Muscle layer of duodenum (tissue), 2 donors: ENCODE measurements around the gene ADGRA1.
"Not testable (repeated sequence)": the region's sequence is repeated elsewhere in the genome, so short reads cannot be mapped to it uniquely, and the experiment has no call there.

Experiments
- H3K27ac ChIP-seq: one replicate; pipeline ENCODE4 v1.7.0; 2013; ENCODE audit warnings: mild to moderate bottlenecking, low read length
- H3K27me3 ChIP-seq: one replicate; pipeline ENCODE4 v1.7.0; 2013; ENCODE audit warnings: low read depth, mild to moderate bottlenecking, control low read depth, low read length
- H3K36me3 ChIP-seq, 2 donors: one replicate each; pipeline ENCODE4 v1.7.0; 2013; ENCODE audit warnings: low read length in 2 of 2, control low read depth in 1 of 2, mild to moderate bottlenecking in 1 of 2; ENCODE audit not compliant: insufficient read depth in 2 of 2, control insufficient read depth in 1 of 2
- H3K4me1 ChIP-seq, 2 donors: one replicate each; pipeline ENCODE4 v1.7.0; 2013; ENCODE audit warnings: low read length in 2 of 2, mild to moderate bottlenecking in 2 of 2, control low read depth in 1 of 2, moderate library complexity in 1 of 2; ENCODE audit not compliant: insufficient read depth in 2 of 2, control insufficient read depth in 1 of 2
- H3K4me3 ChIP-seq, 2 donors: one replicate each; pipeline ENCODE4 v1.7.0; 2013; ENCODE audit warnings: low read length in 2 of 2, low read depth in 1 of 2, mild to moderate bottlenecking in 1 of 2
- H3K9me3 ChIP-seq, 2 donors: one replicate each; pipeline ENCODE4 v1.7.0; 2013; ENCODE audit warnings: low read length in 2 of 2, control low read depth in 1 of 2, mild to moderate bottlenecking in 1 of 2; ENCODE audit not compliant: control insufficient read depth in 1 of 2
- donor health status: healthy.

The ADGRA1 gene

DNA sequence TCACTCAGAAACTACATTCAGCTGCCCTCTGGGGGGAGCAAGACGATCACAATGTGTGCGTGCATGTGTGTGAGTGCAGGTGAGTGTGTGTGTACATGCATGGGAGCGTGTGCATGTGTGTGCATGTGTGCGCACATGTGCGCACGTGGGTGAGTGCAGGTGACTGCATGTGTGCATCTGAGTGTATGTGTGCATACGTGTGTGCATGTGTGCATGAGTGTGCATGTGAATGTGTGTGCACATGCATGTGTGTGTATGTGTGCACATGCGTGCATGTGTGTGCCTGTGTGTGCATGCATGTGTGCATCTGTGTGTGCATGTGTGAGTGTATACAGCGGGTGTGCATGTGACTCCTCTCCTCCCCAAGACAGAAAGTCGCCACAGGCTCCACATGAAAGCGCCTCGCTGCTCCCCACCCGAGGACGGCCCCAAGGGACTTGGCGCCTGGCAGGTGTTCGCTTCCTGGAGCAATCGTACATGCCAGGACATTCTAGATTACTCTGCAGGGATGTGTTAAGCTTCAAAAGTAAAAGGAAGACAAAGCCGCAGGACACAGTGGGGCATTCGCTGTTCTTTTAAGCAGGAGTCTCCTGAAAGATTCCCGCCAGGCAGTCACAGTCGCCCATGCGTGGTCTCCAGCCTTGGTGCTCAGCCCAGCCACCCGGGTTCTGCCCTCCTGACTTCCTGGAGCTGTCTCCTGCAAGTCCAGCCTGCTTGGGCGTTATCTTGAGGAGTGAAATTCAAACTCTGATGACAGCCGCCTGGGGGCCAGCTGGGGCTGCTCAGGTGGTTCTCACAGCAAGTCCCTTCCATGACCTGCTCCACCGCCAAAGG, 42.0 kb upstream of the ADGRA1 start:
- Histone ChIP-seq H3K9me3 (no peaks in the 10 kb centered on the region), H3K36me3 (no peaks in the 10 kb centered on the region), H3K4me3 (no peak overlapping the region), H3K27me3 (no peaks in the 10 kb centered on the region), H3K4me1 (no peaks in the 10 kb centered on the region), H3K27ac (no peak overlapping the region)

DNA sequence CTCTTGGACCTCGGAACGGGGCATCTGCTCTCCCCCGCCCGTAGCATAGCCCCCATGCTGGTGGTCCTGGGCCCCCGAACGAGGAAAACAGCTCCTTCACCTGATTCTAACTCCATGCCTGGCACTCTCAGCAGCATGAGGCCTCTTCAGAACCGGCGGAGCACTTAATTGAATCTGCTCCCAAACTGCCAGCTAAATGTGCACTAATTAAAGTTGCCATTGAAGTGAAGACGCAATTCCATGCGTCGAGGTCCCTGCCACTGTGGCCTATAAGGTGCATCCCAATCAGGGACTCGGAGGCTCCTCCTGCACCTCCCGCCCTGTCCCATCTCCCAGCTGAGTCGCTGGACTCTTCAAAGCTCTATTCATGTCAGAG, 41.3 kb upstream of the ADGRA1 start:
- Histone ChIP-seq H3K27me3 (no peaks in the 10 kb centered on the region), H3K4me3 (no peak overlapping the region), H3K27ac (no peak overlapping the region), H3K4me1 (no peaks in the 10 kb centered on the region), H3K36me3 (no peaks in the 10 kb centered on the region), H3K9me3 (no peaks in the 10 kb centered on the region)

DNA sequence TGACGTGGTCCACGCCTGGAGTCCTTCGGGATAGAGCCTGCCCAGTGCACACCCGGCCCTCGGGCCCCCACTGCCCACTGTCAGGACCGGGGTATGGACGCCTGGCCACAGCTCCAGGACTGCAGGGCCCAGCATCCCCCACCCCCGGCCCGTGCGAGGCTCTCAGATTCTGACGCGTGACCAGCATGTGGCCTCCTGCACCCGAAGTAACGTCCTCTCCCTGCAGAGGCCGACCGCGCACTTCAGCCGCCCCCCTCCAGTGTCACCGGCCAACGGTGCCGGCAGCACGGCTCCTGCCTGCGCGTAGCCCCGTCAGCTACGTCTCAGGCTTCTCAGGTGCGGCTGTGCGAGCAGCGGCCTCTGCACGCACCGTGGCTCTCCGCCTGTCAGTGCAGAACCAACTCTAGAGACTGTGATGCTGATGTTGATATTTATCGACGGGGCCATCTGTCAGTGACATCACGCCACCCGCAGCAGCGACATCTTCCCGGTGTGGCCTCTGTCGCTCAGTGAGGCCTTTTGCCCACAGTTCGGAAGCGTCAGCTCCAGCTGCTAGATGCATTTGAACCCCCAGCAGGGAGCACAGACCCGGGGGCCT, 40.1 kb upstream of the ADGRA1 start:
- no peak overlapping the region for H3K4me3 ChIP-seq
- H3K27me3 ChIP-seq = no peaks in the 10 kb centered on the region
- H3K4me1 ChIP-seq = no peaks in the 10 kb centered on the region
- H3K9me3 ChIP-seq = no peaks in the 10 kb centered on the region
- no peak overlapping the region for H3K27ac ChIP-seq
- H3K36me3 ChIP-seq = no peaks in the 10 kb centered on the region

DNA sequence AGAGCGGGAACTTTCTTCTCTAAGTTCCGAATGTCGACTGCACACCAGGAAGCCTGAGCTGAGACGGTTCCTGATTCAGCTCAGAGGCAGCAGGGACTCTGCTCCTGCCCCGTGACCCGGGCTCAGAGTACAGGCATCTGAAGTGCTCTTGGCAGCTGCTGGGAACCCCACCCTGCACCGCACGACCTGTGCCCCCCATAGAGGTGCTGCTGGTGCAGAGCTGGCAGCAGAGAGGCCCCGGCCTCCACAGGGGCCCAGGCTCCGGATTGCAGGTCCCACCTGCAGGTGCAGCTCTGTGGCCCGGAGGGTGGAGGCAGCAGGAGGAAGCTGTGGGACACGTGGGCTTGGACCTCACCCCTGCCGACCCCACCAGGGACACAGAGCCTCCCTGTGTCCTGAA, 39.5 kb upstream of the ADGRA1 start:
- H3K36me3 ChIP-seq = no peaks in the 10 kb centered on the region
- no peaks in the 10 kb centered on the region for H3K27me3 ChIP-seq
- H3K4me1 ChIP-seq = no peaks in the 10 kb centered on the region
- no peak overlapping the region for H3K27ac ChIP-seq
- H3K4me3 ChIP-seq = no peak overlapping the region
- no peaks in the 10 kb centered on the region for H3K9me3 ChIP-seq

DNA sequence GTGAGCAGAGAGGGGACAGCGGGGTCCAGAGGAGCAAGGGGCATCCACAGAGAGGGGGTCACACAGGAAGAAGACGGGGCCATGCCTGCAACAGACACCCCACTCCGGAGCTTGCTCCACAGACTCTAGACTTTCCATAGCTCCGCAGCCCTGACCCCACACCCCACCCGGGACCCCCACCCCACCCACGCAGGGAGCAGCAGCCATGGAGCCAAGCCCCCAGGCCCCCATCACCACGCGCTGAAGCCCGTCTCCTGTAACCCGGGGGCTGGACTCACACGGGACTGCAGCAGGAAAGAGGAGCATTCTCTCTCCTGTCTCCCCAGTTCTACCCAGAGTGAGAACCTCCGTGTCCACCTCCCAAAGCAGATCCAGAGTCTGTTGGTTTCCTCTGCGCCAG, 38.8 kb upstream of the ADGRA1 start:
- Histone ChIP-seq H3K9me3 (no peaks in the 10 kb centered on the region), H3K4me1 (no peaks in the 10 kb centered on the region), H3K27me3 (no peaks in the 10 kb centered on the region), H3K27ac (no peak overlapping the region), H3K4me3 (no peak overlapping the region), H3K36me3 (no peaks in the 10 kb centered on the region)

DNA sequence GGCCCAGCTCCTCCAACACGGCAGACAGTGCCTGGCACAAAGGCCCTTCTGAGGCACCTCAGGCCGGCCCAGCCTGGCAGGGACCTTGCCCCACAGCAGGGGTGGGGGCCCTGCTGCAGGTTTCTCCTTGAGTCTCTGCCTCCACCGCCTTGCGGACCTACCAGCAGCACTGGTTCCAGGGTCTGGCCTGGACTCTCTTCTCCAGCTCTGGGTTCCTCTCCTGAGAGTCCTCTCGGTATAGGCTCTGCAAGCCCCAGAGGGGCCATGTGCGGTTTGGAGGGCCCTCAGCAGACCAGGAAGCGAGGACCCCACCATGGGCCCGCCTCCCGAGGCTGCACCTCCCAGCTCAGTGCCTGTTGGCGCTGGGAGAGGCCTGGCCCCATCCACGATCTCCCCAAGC, 38.1 kb upstream of the ADGRA1 start:
- Histone ChIP-seq H3K27ac (no peak overlapping the region), H3K36me3 (no peaks in the 10 kb centered on the region), H3K27me3 (no peaks in the 10 kb centered on the region), H3K4me1 (no peaks in the 10 kb centered on the region), H3K9me3 (no peaks in the 10 kb centered on the region), H3K4me3 (no peak overlapping the region)

DNA sequence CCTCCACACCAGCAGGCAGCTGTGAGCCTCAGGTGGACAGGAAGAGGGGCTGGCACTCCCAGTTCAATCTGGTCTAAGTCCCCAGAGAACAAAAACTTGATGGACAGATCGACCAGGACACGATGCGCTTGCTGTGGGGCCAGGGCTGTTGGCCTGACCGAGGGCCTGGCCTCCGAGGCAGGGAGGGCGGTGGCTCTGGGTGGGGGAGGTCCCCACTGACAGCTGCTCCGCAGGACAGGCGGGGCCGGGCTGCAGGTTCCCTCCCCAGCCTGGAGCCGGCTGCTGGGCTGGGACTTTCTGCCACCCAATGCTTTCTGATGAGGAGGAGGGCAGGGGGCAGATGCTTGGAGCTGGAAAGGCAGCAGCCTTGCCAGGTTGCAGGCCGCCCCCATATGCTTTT, 37.4 kb upstream of the ADGRA1 start:
- no peaks in the 10 kb centered on the region for H3K36me3 ChIP-seq
- no peaks in the 10 kb centered on the region for H3K4me1 ChIP-seq
- no peak overlapping the region for H3K27ac ChIP-seq
- H3K4me3 ChIP-seq = no peak overlapping the region
- H3K27me3 ChIP-seq = no peaks in the 10 kb centered on the region
- H3K9me3 ChIP-seq = no peaks in the 10 kb centered on the region

DNA sequence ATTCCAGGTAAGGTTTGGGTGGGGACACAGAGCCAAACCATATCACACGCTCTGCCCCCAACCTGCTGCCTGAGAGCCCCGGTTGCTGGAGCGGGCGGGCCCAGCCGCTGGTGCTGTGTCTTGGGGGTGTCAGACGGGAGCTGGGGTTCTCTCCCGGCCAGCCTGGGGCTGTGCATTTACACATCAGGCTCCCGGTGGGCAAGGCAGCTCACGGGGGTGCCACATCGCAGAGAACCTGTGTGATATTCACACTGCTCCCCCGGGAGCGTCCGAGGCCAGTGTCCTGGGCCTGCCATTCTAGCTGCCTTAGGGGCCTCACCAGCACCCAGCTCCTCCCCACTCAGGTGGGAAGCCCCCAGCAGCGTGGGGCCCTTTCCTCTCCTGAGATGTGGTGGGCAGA, 35.6 kb upstream of the ADGRA1 start:
- Histone ChIP-seq H3K9me3 (no peaks in the 10 kb centered on the region), H3K27me3 (no peaks in the 10 kb centered on the region), H3K4me1 (no peaks in the 10 kb centered on the region)

DNA sequence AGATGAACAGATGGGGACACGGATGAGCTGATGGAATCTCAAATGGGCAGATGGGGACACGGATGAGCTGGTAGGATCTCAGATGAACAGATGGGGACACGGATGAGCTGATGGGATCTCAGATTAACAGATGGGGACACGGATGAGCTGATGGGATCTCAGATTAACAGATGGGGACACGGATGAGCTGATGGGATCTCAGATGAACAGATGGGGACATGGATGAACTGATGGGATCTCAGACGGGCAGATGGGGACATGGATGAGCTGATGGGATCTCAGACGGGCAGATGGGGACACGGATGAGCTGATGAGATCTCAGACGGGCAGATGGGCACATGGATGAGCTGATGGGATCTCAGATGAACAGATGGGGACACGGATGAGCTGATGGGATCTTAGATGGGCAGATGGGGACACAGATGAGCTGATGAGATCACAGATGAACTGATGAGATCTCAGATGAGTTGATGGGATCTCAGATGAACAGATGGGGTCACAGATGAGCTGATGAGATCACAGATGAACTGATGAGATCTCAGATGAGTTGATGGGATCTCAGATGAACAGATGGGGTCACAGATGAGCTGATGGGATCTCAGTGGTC, 34.1 kb upstream of the ADGRA1 start:
- H3K4me1 ChIP-seq, H3K9me3 ChIP-seq, H3K27me3 ChIP-seq, H3K4me3 ChIP-seq, H3K27ac ChIP-seq, H3K36me3 ChIP-seq: not testable (repeated sequence)

More for the DNA sequence above, 35.6 kb upstream of the ADGRA1 start:
- H3K4me3 ChIP-seq = no peak overlapping the region
- H3K36me3 ChIP-seq = no peaks in the 10 kb centered on the region
- H3K27ac ChIP-seq = no peak overlapping the region

DNA sequence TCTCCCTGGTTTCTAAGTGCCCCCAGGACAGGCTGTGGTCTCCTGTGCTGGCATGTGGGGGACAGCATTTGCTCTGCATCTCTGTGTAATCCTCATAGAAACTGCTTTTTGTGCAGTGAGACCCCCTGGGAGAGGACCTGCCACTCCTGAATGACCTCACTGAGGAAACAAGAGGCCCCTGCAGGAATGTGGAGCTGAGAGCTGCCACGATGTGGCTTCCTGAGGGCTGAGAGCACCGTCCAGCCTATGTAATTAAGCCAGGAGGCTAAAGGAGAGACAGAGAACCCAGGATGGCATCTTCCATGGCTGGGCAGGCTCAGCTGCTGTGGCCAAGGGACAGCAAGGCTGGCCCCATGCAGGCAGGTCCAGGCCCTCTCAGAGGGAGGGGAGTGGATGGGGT, 32.3 kb upstream of the ADGRA1 start:
- H3K4me3 ChIP-seq = no peak overlapping the region
- H3K4me1 ChIP-seq = no peaks in the 10 kb centered on the region
- no peaks in the 10 kb centered on the region for H3K36me3 ChIP-seq
- no peaks in the 10 kb centered on the region for H3K9me3 ChIP-seq
- H3K27ac ChIP-seq = no peak overlapping the region
- no peaks in the 10 kb centered on the region for H3K27me3 ChIP-seq

DNA sequence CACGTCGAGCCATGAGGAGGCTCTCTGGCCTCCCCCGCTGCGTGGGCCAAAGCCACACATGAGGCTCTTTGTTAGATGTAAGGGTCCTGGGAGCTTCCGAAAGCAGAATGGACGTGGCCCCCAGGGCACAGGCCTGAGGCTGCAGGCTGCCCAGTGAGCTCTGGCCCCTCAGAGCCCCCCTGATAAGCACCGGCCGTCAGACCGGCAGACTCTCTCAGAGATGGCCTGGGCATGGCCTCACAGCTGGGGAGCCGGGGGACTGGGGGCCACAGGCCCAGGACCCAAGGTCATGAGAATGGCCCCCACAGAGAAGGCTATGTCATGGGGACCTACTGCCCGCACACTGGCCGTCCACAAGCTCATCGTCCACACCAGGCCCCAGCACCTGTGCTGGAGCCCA, 31.7 kb upstream of the ADGRA1 start:
- H3K4me1 ChIP-seq = no peaks in the 10 kb centered on the region
- H3K27me3 ChIP-seq = no peaks in the 10 kb centered on the region
- no peak overlapping the region for H3K27ac ChIP-seq
- H3K36me3 ChIP-seq = no peaks in the 10 kb centered on the region
- H3K9me3 ChIP-seq = no peaks in the 10 kb centered on the region
- H3K4me3 ChIP-seq = no peak overlapping the region
